ENCODE measurements around the gene VSIR.

DNA sequence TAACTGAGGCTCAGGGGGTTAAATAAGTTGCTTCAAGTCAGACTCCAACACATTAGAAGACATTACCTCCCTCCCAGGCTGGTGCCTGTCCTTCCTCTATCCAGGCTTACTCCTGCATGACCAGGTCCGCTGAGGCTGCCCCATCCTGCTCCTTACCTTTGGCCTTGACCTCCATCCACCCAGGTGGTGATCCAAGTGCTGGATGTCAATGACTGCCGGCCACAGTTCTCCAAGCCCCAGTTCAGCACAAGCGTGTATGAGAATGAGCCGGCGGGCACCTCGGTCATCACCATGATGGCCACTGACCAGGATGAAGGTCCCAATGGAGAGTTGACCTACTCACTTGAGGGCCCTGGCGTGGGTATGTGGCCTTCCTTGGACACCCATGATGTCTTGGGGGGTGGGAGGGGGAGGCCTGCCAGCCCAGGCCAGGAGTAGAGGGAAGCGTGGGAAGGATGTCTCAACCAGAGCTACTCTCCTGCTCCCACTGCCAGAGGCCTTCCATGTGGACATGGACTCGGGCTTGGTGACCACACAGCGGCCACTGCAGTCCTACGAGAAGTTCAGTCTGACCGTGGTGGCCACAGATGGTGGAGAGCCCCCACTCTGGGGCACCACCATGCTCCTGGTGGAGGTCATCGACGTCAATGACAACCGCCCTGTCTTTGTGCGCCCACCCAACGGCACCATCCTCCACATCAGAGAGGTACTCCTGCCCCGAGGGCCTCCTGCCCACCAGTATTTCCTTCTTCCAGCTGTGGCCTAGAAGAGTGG lies 29.6 kb upstream of the VSIR start:
- TF ChIP-seq, protein P1, sequence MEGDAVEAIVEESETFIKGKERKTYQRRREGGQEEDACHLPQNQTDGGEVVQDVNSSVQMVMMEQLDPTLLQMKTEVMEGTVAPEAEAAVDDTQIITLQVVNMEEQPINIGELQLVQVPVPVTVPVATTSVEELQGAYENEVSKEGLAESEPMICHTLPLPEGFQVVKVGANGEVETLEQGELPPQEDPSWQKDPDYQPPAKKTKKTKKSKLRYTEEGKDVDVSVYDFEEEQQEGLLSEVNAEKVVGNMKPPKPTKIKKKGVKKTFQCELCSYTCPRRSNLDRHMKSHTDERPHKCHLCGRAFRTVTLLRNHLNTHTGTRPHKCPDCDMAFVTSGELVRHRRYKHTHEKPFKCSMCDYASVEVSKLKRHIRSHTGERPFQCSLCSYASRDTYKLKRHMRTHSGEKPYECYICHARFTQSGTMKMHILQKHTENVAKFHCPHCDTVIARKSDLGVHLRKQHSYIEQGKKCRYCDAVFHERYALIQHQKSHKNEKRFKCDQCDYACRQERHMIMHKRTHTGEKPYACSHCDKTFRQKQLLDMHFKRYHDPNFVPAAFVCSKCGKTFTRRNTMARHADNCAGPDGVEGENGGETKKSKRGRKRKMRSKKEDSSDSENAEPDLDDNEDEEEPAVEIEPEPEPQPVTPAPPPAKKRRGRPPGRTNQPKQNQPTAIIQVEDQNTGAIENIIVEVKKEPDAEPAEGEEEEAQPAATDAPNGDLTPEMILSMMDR (IDR thresholded peaks at IDR 0.05): no peak
- TF ChIP-seq EZH2 (IDR thresholded peaks at IDR 0.05): no peak

Measured in neural progenitor cell (in vitro differentiated cells).